Nephron (organoid): ENCODE measurements around the gene TMEM45B.
"Not testable (repeated sequence)": the region's sequence is repeated elsewhere in the genome, so short reads cannot be mapped to it uniquely, and the experiment has no call there.

Experiments used
- H3K27ac Mint-ChIP-seq, 3 experiments: 2 replicates each; pipeline ENCODE4 v1.8.0; 2020; ENCODE audit warnings: mixed read lengths in 3 of 3, mild to moderate bottlenecking in 2 of 3, moderate library complexity in 1 of 3
- H3K27me3 Mint-ChIP-seq: 2 replicates; pipeline ENCODE4 v1.8.0; 2021; ENCODE audit warnings: low read depth, mild to moderate bottlenecking, moderate library complexity, mixed read lengths
- H3K36me3 Mint-ChIP-seq: 2 replicates; pipeline ENCODE4 v1.8.0; 2020; ENCODE audit warnings: low read depth, mixed read lengths
- H3K4me1 Mint-ChIP-seq: 2 replicates; pipeline ENCODE4 v1.8.0; 2020; ENCODE audit warnings: mixed read lengths
- H3K4me3 Mint-ChIP-seq, 3 experiments: 2 replicates each; pipeline ENCODE4 v1.8.0; 2020; ENCODE audit warnings: mild to moderate bottlenecking in 3 of 3, mixed read lengths in 3 of 3, moderate library complexity in 2 of 3
- H3K9me3 Mint-ChIP-seq: 2 replicates; pipeline ENCODE4 v1.8.0; 2020; ENCODE audit warnings: mixed read lengths
- CTCF ChIP-seq, 3 experiments: fragments of 200-600 bp; sonication (generic); IDR thresholded peaks; one replicate each; pipeline ENCODE4 v1.5.0; 2021; ENCODE audit warnings: antibody characterized with exemption in 3 of 3; ENCODE audit not compliant: unreplicated experiment in 3 of 3

The TMEM45B gene

GRCh38 chr11:129846508-129847335 is 31.1 kb downstream of the TMEM45B start:
- Mint-ChIP-seq H3K4me1 (no peaks in the 10 kb centered on the region), H3K27ac (no peak overlapping the region), H3K36me3 (no peaks in the 10 kb centered on the region), H3K27me3 (no peaks in the 10 kb centered on the region), H3K4me3 (no peak overlapping the region), H3K9me3 (peaks cover 3% of the 10 kb centered on the region)
- TF ChIP-seq CTCF (IDR thresholded peaks at IDR 0.05; ENCODE audit: unreplicated experiment in 3 of 3), result no peak

- not testable (repeated sequence) for H3K27ac Mint-ChIP-seq, H3K9me3 Mint-ChIP-seq, H3K27me3 Mint-ChIP-seq, H3K36me3 Mint-ChIP-seq, H3K4me1 Mint-ChIP-seq, H3K4me3 Mint-ChIP-seq
Observed at GRCh38 chr11:129847361-129847760, 31.7 kb downstream of the TMEM45B start.

GRCh38 chr11:129849447-129850130 is 33.9 kb downstream of the TMEM45B start:
- Mint-ChIP-seq H3K27me3 (no peaks in the 10 kb centered on the region), H3K4me3 (no peak overlapping the region), H3K27ac (no peak overlapping the region), H3K4me1 (no peaks in the 10 kb centered on the region), H3K9me3 (no peaks in the 10 kb centered on the region), H3K36me3 (no peaks in the 10 kb centered on the region)
- no peak for TF ChIP-seq CTCF (IDR thresholded peaks at IDR 0.05; ENCODE audit: unreplicated experiment in 3 of 3)

GRCh38 chr11:129852125-129852740 is 36.6 kb downstream of the TMEM45B start:
- Mint-ChIP-seq H3K4me1 (no peaks in the 10 kb centered on the region), H3K27ac (no peak overlapping the region), H3K9me3 (no peaks in the 10 kb centered on the region), H3K36me3 (no peaks in the 10 kb centered on the region), H3K4me3 (no peak overlapping the region), H3K27me3 (no peaks in the 10 kb centered on the region)
- TF ChIP-seq CTCF (IDR thresholded peaks at IDR 0.05; ENCODE audit: unreplicated experiment in 3 of 3), result no peak

GRCh38 chr11:129853518-129854231 is 38.0 kb downstream of the TMEM45B start:
- Mint-ChIP-seq H3K9me3 (no peaks in the 10 kb centered on the region), H3K36me3 (no peaks in the 10 kb centered on the region)

More at GRCh38 chr11:129853518-129854231, 38.0 kb downstream of the TMEM45B start:
- Mint-ChIP-seq H3K27me3 (no peaks in the 10 kb centered on the region), H3K4me3 (no peak overlapping the region), H3K27ac (peak overlapping the region in 2 of 3 experiments; percentile 12 to 37), H3K4me1 (no peaks in the 10 kb centered on the region)
- no peak for TF ChIP-seq CTCF (IDR thresholded peaks at IDR 0.05; ENCODE audit: unreplicated experiment in 3 of 3)
